ENCODE measurements around the gene HCRT.
"Not testable (repeated sequence)": the region's sequence is repeated elsewhere in the genome, so short reads cannot be mapped to it uniquely, and the experiment has no call there.

Gene HCRT

GRCh38 chr17:42184713-42185620 is at the start of gene HCRT:
TSS of gene HCRT (minus strand) at chr17:42185452. CDS start at chr17:42185365, 87 bp downstream.
- no peak for DNase-seq

GRCh38 chr17:42233994-42234393 is 48.7 kb upstream of the HCRT start:
- no peak for DNase-seq

GRCh38 chr17:42233156-42233555 is 47.9 kb upstream of the HCRT start:
- DNase-seq = no peak

- no peak for DNase-seq
These were observed 45.0 kb upstream of the HCRT start for GRCh38 chr17:42230225-42230624.

GRCh38 chr17:42227849-42228700 is 42.8 kb upstream of the HCRT start:
- DNase-seq = no peak

- DNase-seq = no peak
These were observed 40.4 kb upstream of the HCRT start for GRCh38 chr17:42225646-42226045.

GRCh38 chr17:42224651-42225050 is 39.4 kb upstream of the HCRT start:
- DNase-seq = no peak

- DNase-seq = no peak
These were observed 36.9 kb upstream of the HCRT start for GRCh38 chr17:42221886-42222745.

GRCh38 chr17:42219280-42219679 is 34.0 kb upstream of the HCRT start:
- DNase-seq = not testable (repeated sequence)

GRCh38 chr17:42214156-42214555 is 28.9 kb upstream of the HCRT start:
- DNase-seq = no peak

- DNase-seq = no peak
These were observed 27.1 kb upstream of the HCRT start for GRCh38 chr17:42212382-42212781.

GRCh38 chr17:42211921-42212341 is 26.7 kb upstream of the HCRT start:
- not testable (repeated sequence) for DNase-seq

GRCh38 chr17:42210046-42210445 is 24.8 kb upstream of the HCRT start:
- no peak for DNase-seq

- DNase-seq = not testable (repeated sequence)
These were observed 20.9 kb upstream of the HCRT start for GRCh38 chr17:42206153-42206612.

GRCh38 chr17:42203354-42203753 is 18.1 kb upstream of the HCRT start:
- DNase-seq = no peak

GRCh38 chr17:42202696-42203095 is 17.4 kb upstream of the HCRT start:
- DNase-seq = no peak

GRCh38 chr17:42202159-42202558 is 16.9 kb upstream of the HCRT start:
- DNase-seq = no peak

- DNase-seq = no peak
These were observed 16.2 kb upstream of the HCRT start for GRCh38 chr17:42201458-42201772.

- no peak for DNase-seq
These were observed 15.6 kb upstream of the HCRT start for GRCh38 chr17:42200706-42201457.

GRCh38 chr17:42199416-42200011 is 14.3 kb upstream of the HCRT start:
- no peak for DNase-seq

GRCh38 chr17:42198897-42199296 is 13.6 kb upstream of the HCRT start:
- DNase-seq = no peak

Data from DMS 273 treated with DMSO at 0.1 percent for 48 hours (cell line).